Measurements from ENCODE around the gene EIF5A. TPM values are rescaled to one million over a fixed set of nuclear protein-coding genes. Genes with fewer than 3 reads are reported as not detected.
A peak's percentile ranks its signal among the peaks of the same experiment; 100 is the strongest.

EIF5A gene
- total RNA-seq, 2 donors from 2014 or later: 274 to 374 TPM

DNA sequence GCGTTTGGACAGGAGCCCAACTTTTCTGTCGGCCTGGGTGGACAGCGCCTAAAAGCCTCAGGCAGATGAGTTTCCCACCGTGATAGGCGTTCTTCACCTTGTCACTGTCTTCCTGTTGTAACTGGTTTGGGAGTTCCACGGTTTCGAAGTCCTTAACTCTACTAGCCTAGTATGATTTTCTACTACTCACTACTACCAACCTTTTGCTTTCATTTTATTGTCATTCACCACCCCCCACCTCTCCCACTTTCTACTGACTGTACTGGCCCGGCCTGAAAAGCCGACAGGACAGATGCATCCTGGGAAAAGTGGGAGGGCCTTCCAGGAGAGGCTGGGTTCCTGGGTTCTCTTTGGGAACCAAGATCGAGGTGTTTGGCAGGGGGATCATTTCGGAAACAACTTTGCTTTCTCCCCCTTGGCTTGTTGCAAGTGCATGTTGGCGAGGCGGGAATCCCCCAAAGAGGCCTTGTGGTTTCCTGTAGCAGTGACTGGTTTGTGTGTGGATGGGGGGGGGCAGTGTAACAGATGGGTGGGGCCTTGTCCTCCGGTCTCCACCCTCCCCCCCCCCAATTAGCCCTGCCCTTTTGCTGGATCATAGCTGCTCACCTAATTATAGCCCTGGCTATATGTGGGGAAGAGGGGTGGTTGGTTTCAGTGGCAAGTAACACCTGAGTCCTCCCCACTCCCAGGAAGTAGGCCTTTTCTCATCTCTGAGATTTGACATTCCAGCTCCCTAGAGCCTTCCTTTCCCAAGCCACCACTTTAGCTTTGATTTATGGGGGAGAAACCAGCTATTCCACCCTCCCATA, 1.4 kb downstream of the EIF5A start:
- DNase-seq (peak; percentile 81), ATAC-seq (peak; percentile 6 to 31)
- intact Hi-C loops (cut with DNase I): no loop called here

DNA sequence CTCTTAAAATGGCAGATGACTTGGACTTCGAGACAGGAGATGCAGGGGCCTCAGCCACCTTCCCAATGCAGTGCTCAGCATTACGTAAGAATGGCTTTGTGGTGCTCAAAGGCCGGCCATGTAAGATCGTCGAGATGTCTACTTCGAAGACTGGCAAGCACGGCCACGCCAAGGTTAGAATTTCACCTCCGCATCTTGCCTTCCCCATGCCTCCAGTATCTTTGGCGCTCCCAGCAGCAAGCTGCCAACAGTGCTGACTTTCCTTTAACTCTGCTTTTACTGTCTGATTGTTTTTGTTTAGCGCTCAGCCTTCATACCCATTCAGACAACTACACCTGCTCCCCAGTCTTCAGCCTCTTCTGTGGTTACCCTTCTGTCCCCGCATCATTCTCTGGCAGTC, 2.2 kb downstream of the EIF5A start:
- ATAC-seq (no peak), DNase-seq (no peak)
- intact Hi-C loops (cut with DNase I): no loop called here

DNA sequence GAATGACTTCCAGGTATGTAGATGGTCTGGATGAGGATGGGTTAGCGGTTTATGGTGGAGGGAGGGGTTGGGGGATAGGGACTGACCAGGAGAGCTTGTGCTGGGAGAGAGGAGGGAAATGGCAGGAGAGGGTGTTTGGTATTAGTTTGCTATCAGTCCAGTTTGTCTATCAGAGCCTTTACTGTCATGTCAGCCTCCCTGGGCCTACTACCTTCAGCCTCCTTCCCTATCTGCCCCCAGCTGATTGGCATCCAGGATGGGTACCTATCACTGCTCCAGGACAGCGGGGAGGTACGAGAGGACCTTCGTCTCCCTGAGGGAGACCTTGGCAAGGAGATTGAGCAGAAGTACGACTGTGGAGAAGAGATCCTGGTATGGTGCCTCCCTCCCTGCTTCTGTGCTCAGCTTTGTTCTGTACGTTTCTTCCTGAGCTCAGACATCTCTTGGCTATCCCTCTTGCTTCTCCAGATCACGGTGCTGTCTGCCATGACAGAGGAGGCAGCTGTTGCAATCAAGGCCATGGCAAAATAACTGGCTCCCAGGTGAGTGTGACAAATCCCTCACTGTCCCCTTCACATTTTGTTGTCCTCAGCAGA, 3.8 kb downstream of the EIF5A start:
- intact Hi-C loops (cut with DNase I): no loop called here
- ATAC-seq: no peak
- no peak for DNase-seq

DNA sequence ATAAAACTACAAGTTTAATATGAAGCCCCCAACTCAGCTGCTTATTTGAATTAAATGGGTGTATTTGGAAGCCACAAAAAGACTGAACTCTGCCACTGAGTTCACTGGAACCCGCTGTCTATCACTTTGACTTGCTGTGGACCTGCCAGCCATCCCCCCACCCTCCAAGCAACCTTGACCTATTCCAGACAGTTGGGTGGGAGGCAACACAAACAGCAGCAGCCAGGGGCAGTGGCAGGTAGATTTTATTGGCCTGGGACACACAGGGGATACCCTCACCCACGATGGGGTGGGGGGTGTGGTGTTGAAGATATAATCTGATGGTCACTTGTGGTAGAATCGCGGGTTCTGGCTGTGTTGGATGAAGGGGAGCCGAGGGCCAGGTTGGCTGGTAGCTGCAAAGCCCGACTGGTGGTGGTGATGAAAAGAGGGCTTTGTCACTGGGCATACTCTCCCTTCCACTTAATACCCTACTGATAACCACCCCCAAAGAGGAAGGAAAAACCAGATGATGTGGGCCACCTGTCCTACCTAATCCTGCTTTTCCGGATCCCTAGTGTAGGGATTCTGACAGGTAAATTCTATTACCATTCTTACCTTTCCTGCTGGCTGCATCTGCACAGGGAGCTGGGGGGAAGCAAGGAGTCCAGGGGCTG, 5.1 kb downstream of the EIF5A start:
- ATAC-seq (no peak), DNase-seq (no peak)
- intact Hi-C loops (cut with DNase I): no loop called here

DNA sequence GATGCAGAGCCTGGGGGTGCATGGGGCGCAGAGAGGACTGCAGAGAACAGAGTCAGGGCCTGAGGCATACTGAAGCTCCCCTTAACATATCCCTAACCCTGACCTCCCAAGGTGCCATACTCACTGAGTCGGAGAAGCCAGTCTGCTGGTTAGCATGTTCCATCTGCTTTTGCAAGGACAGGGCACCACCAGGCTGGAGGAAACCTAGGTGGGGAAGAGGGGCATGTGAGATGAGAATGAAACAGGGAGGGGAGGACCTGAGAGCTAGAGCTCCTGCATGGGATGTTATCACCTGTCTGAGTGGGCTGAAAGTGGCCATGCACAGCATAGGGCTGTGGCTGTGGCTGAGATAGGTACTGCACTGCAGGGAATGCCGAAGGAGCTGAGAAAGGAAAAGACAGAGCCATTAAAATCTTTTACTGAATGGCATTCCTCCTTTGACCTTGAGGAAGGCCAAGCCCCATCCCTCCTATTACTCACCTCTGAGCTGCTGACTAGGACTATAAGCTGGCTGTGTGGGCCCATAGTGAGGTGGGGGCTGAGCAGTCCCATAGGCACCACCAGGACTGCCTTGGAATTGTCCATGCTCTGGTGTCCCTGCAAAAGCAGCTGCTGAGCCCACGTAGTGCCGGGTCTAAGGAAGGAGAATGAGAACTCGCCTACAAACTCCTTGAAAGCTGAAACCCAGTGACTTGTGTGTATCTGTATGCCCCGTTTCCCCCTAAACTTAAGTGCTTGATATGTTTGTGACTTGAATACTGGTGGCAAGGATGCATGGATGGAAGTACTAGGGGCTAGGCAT, 5.9 kb downstream of the EIF5A start:
- intact Hi-C loops (cut with DNase I): no loop called here
- ATAC-seq (no peak), DNase-seq (peak; percentile 15)

DNA sequence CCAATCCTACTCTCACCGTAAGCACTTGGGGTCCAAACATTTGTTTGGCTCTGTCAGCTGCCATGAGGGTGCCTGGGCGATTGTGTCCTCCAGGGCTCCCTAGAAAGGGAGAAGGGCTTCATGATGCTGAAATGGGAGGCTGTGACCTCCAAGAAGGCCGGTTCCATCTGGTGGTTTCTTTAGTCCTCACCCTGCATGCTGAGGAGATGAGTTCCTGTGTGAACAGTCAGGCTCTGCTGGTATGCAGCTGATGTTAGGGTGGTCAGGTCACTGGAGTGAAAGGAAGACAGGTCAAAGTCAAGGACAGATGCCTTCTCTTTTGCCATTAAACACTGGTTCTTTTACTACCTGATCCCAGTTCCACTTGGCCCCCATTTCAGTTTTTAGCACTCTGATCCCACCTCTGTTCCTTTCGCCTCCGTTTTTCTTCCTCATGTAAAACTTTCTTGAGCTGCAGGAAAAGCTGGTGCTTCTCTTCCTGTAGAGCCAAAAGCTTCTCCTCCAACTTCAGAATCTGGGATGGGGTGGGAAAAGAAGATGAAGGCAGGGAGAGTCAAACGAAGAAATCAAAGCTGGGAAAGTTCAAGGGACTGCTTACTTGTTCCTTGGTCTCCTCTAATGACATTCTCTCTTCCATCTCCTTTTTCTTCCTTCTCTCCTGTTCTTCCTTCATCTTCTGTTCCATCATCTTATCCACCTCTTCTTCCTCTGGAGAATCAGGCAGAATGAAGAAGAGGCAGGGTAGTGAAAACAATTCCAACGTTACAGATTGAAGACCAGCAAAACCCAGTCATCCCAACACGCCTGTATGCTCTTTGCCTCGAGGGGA, 6.7 kb downstream of the EIF5A start:
- DNase-seq: no peak
- intact Hi-C loops (cut with DNase I): no loop called here
- no peak for ATAC-seq

DNA sequence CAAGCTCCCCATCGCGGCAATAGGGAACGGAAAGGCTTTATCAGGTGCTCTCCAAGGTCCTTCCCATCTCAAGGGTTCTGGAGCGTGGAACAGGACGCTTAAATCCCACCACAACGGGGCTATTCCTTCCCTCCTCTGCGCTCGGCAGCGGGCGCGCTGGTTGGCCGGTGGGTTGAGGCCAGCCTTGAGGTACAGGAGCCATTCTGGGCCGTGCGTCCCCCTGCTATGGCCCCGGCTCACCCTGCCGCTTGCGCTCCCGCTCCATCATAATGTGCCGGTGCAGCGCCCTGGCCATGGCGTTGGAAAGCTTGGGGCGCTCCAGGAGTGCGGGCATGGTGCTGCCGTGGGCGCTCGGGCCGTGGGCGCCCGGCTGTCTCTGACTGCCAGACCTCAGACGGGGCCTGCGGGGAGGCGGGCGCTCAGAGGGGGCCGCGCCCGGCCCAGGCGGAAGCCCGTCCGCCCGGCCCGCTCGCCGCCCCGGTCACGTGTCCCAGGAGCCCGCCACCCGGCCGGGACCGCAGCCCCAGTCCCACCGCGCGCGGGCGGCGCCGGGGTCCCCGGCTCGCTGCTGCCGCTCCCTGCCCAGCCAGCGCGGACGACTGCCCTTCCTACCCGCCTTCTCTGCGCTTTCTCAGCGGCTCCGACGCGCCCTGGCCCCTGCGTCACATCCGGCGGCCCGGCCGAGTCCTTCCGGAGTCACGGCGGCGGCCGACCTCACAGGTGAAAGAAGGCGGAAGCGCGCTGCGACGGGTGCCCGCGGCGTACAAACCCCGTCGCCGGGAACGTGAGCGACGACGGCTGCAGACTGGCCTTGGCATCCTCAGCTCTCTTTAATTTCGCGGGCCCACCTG, 7.5 kb downstream of the EIF5A start, which contains the start of gene GPS2:
TSS of gene GPS2 (minus strand) at position 642 of the 851 bp plus-strand sequence. CDS start at position 334, 308 bp downstream.
- DNase-seq (peak; percentile 95), ATAC-seq (peak; percentile 86 to 95)
- intact Hi-C loops (cut with DNase I): no loop called here

DNA sequence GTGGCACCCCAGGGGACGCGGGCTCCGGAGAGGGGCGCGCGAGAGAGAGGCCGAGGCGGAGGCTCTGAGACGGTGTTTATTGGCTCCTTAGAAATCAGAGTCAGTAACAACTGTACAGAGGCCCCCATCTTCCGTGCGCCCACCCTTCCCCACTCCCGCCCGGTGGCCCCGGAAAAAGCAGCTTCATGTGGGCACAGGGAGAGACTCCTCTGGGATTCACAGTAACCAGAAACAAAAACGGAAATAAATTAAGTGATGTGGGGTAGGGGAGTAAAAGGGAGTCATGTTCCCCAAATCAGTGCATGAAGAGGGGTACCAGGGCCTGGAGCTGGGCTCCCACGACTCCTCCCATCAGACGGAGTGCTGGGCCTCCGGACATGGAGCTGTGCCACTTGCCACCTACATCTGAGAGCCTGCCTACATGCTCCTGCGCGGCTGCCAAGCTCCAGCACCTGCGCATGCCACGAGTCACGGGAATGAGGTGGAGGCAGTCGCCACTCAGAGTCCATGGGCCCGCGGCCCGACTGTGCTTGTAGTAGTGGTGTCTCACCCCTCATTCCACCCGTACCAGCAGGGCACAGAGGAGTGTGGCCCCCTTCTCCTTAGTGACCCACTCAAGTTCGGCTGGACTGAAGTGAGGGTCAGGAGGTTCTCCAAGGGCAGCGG, 8.3 kb downstream of the EIF5A start:
- ATAC-seq (peak in 1 of 2 donors; percentile 4), DNase-seq (no peak)
- intact Hi-C loops (cut with DNase I): no loop called here

DNA sequence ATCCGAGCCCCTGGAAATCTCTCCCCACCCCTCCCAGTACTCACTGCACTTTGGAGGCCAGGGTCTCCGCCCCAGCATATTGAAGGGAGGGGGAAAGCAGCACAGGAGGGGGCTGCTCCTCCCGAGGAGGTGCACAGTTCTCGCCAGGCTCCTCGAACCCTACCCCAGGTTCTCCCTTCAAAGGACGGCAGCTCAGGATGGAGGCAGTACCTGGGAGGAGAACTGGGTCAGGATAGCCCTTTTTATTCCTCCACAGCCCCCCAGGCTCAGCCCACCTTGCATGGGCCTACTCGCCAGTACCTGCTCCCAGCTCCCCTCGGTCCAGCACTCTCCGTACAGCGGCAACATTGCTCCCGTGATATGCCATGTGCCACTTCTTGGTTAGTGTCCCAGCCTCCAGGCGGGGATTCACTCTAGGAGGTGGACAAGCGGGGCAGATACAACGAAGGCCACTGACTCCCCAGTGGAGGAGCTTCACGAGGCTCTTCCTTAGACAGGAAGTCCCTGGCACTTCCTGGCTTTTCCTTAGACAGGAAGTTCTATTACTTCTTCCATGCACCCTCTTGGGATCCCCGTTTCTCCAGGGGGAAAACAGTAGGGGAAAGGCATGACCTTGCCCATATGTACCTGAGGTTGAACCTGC, 9.9 kb downstream of the EIF5A start:
- DNase-seq: no peak
- no peak for ATAC-seq
- intact Hi-C loops (cut with DNase I): no loop called here

DNA sequence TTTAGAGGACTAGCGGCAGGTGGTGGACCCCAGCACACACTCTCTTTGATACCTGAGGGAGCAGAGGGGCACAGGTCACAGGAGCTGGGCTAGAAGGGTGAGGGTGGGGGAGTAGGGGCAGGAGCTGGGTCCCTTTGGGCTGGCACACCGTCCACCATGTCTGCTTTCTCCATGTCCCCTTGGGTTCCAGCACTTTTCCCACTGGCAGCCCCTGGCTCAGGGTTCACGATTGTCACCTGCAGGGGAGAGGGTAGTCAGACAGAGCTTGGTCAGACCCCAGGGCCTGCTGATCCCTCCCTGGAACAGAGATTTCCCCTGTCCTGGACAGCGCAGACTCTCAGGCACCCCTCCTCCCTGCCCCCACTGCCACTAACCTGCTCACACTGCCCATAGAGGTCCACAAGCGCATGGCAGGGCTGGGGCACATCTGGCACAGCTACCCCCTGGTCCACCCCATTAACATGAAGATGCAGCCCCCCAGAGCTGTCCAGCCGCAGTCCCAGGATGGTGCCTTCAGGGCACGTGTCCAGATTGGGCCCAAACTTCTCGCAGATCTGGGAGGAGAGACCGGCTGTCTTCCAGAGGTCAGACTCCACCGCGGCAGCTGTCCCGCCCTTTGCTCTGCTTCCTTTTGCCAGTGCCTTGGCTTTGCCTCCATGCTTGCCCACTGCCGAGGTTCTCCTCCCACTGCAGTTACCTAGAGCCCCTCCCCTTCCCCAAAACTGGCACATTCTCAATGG, 10.9 kb downstream of the EIF5A start:
- ATAC-seq: no peak
- intact Hi-C loops (cut with DNase I): no loop called here
- DNase-seq: no peak

DNA sequence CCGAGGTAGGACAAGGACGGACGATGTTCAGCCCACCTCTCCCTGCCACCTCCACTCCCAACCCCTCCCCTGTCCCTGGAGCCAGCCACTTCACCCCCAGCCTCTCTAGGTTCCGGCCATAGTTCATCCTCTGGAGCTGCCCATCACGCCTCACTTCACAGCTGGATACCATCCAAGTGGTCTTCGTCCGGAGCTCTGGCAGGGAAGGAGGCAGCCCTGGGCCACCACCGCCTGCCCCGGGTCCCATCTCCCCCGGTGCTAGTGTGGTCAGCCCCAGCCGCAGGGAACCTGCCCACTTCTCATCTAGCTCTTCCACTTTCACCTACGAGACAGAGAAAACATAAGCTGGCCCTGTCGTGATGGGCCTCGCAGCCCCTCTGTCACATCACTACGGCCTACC, 14.0 kb downstream of the EIF5A start:
- intact Hi-C loops (cut with DNase I): no loop called here
- ATAC-seq (no peak), DNase-seq (no peak)

DNA sequence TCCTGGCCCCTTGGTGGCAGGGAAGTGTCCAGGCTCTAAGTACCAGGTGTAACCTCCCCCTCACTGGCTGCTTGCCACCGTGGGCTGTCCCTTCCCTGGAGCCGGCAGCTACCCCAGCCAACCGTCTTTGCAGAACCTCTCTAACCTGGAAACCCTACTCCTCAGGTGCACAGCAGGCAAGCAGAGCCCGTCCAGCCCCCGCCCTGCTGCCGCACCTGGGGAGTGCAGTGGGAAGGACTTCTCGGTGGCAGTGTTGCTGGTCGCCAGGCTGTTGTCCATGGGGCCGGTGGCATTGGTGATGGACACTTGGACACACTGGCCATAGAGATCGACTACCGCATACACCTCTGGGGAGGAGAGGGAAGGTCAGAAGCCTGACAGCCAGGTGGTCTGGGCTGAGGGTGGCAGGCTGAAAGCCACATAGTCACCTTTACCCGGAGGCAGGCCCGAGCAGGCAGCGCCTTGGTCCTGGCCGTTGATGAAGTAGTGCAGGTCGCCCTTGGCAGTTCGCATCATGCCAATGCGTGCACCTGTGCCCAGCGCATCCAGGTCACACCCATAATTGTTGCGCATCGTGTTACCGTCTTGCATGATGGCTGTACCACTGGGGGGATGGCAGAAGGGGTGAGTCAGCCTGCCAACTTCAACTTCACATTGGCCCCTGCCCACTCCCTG, 15.2 kb downstream of the EIF5A start:
- DNase-seq (no peak), ATAC-seq (no peak)
- intact Hi-C loops (cut with DNase I): no loop called here

DNA sequence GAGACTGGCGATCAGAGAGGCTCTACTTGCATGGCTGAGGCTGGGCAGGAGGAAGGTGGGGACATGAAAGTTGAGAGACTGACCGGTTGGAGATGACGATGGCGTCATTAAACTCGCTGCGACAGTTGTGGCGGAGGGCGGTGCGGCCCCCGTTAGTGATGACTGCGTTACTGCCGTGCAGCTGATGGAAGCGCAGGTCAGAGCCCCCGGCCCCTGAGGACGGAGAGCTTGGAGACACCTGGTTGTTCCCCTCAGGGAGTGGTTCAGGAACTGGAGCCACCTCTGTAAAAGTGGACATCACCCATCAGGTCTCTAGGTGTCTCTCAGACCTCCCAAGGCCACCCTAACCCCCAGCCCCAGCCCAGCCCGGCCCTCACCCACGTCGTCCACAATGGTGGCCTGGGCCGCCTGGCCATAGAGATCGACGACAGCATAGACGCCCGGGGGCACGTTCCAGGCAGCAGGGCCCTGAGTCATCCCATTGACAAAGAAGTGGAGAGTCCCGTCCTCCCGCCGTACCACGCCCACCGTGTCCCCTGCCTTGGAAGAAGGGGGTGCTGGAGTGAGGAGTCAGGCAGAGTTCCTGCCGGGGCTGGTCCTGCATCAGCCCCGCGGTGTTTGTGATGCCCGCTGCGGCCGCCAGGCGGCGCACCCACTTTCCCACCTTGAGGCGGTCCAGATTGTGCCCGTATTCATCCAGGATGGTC, 16.5 kb downstream of the EIF5A start:
- ATAC-seq (peak; percentile 14 to 28), DNase-seq (peak; percentile 63)
- intact Hi-C loops (cut with DNase I): no loop called here

DNA sequence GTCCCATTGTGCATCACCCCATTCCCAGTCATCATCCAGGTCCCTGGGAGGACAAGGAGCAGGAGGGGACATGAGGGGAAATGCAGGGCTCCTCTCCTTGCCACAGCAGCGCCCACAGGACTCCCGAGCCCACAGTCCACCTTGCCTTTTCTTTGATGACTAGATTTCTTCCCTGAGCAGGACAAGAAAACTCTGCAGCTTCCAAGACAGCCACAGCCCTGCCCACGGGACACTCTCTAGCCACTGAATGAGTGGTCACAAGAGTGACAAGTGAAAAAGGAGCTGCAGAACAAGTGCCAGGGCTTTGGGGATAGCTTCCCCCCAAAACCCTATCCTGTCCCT, 17.0 kb downstream of the EIF5A start:
- DNase-seq (no peak), ATAC-seq (no peak)
- intact Hi-C loops (cut with DNase I): no loop called here

DNA sequence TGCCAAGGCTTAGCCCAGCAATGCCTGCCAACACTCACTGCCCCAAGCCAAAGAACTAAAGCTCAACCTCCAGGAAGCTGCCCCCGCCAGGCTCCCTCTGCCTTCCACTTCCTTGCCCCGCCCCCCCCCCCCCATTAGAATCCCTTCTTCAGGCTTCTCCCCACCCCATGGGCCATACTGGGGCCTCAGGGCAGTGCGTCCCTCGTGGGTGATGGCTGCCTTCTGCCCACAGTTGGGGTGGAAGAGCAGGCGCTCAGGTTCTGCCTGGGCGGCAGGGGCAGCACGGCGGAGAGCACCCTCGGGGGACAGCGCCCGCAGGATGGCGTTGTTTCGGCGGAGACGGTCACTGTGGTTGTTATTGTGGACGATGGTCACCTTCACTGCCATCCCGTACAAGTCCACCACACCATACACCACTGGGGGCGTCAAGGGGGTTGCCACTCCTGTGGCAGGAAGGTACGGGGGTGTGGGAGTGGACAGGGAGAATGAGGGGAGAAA, 17.7 kb downstream of the EIF5A start:
- ATAC-seq (no peak), DNase-seq (no peak)
- intact Hi-C loops (cut with DNase I): no loop called here

All from left cardiac atrium (tissue), 4 donors.